ENCODE measurements around the gene MAST4. TPM values are rescaled to one million over a fixed set of nuclear protein-coding genes. Genes with fewer than 3 reads are reported as not detected.

Gene MAST4
- total and polyA plus RNA-seq, 2 of the 4 experiments (the other 2 are of a cell fraction) = 4.8 to 6.8 TPM

GRCh38 chr5:66922881-66923280, 326.7 kb downstream of the MAST4 start:
- Histone ChIP-seq H3K79me1 (ENCODE audit: low read depth in 1 of 2, low read length in 2 of 2) (no peaks in the 10 kb centered on the region), H3K27me3 (ENCODE audit: control insufficient read depth, insufficient read depth, low read length) (no peaks in the 10 kb centered on the region; the same call in 1 of the 2 replicates), H3K4me2 (ENCODE audit: low read depth, low read length) (no peak overlapping the region), H3K56ac (ENCODE audit: extremely low read depth, insufficient read depth, low read length) (no peak overlapping the region), H4K20me1 (ENCODE audit: insufficient read depth, low read length) (no peaks in the 10 kb centered on the region), H3K9me3 (ENCODE audit: control insufficient read depth, insufficient read depth, low read length) (no peaks in the 10 kb centered on the region), H3K4me1 (ENCODE audit: control insufficient read depth, insufficient read depth, low read length) (no peaks in the 10 kb centered on the region), H4K91ac (ENCODE audit: insufficient read depth, low read depth, low read length) (no peak overlapping the region), H3K23ac (ENCODE audit: low read depth, low read length) (no peak overlapping the region), H2AK9ac (replicated peaks; ENCODE audit: low read depth, low read length, poor library complexity) (no peak overlapping the region), H2BK120ac (ENCODE audit: low read depth, low read length) (no peak overlapping the region), H2BK20ac (ENCODE audit: low read depth, low read length) (no peak overlapping the region), H3K4me3 (ENCODE audit: insufficient read depth, low read depth, low read length) (no peak overlapping the region), H3K27ac (ENCODE audit: insufficient read depth, low read length) (no peak overlapping the region), H3K18ac (ENCODE audit: low read depth, low read length) (no peak overlapping the region), H2AK5ac (ENCODE audit: low read depth, low read length) (no peak overlapping the region), H2AFZ (replicated peaks; ENCODE audit: low read length, poor library complexity) (no peak overlapping the region), H4K8ac (ENCODE audit: low read depth in 2 of 2, low read length in 2 of 2) (no peak overlapping the region), H3K9me1 (ENCODE audit: insufficient read depth, low read length) (no peaks in the 10 kb centered on the region), H3K14ac (replicated peaks; ENCODE audit: low read depth, low read length) (no peak overlapping the region), H2BK5ac (ENCODE audit: low read depth, low read length, poor library complexity, severe bottlenecking) (no peak overlapping the region), H4K5ac (ENCODE audit: low read depth, low read length) (no peak overlapping the region), H3K36me3 (ENCODE audit: control insufficient read depth, insufficient read depth, low read length) (no peaks in the 10 kb centered on the region), H3K9ac (ENCODE audit: low read depth, low read length) (no peak overlapping the region), H2BK15ac (ENCODE audit: low read depth, low read length) (no peak overlapping the region), H3K4ac (ENCODE audit: low read depth, low read length) (no peak overlapping the region)
- no peak for TF ChIP-seq POLR2A (IDR thresholded peaks at IDR 0.05; ENCODE audit: low read depth, low read length)
- TF ChIP-seq BHLHE40 (IDR thresholded peaks at IDR 0.05; ENCODE audit: low read depth, low read length) = no peak
- no peak for TF ChIP-seq RCOR1 (IDR thresholded peaks at IDR 0.05; ENCODE audit: insufficient replicate concordance, low read length)
- TF ChIP-seq FOS (IDR thresholded peaks at IDR 0.05; ENCODE audit: low read depth, low read length) = no peak
- TF ChIP-seq CTCF (conservative IDR thresholded peaks at IDR 0.05; ENCODE audit: low read depth, low read length) = no peak
- TF ChIP-seq RFX5 (IDR thresholded peaks at IDR 0.05; ENCODE audit: low read depth, low read length) = no peak
- TF ChIP-seq ELK1 (IDR thresholded peaks at IDR 0.05; ENCODE audit: borderline replicate concordance, low read depth, low read length) = no peak
- TF ChIP-seq USF2 (IDR thresholded peaks at IDR 0.05; ENCODE audit: low read depth, low read length) = no peak
- no peak for TF ChIP-seq SMC3 (IDR thresholded peaks at IDR 0.05; ENCODE audit: low read depth, low read length)
- no peak for TF ChIP-seq NFE2L2 (IDR thresholded peaks at IDR 0.05; ENCODE audit: low read depth, low read length)
- no peak for TF ChIP-seq MAFK (IDR thresholded peaks at IDR 0.05; ENCODE audit: low read depth, low read length)
- TF ChIP-seq MXI1 (IDR thresholded peaks at IDR 0.05; ENCODE audit: borderline replicate concordance, low read depth, low read length) = no peak
- no peak for TF ChIP-seq CEBPB (IDR thresholded peaks at IDR 0.05; ENCODE audit: low read depth, low read length)
- no TSS peak for BruUV-seq (replicated peaks)
- ChIA-PET CTCF (no interaction called here), POLR2A (ENCODE audit: unreplicated experiment) (no interaction called here)
- in situ Hi-C loops (cut with MboI; ENCODE audit: low sequenced_read_pairs) = no loop called here
- dilution Hi-C loops (cut with HindIII; ENCODE audit: low sequenced_read_pairs, unreplicated experiment) = no loop called here
- no CpG with 5 or more reads among the region's 5 CpGs for WGBS, 2 experiments (ENCODE audit: extremely low coverage in 2 of 2, insufficient read length in 1 of 2)
- no peak for DNase-seq
- no peak for ATAC-seq (ENCODE audit: low read depth)
- intact Hi-C loops (cut with micrococcal nuclease) = no loop called here

Measured in IMR-90 (cell line).